ENCODE data around the gene RNPEP. TPM values are rescaled to one million over a fixed set of nuclear protein-coding genes. Genes with fewer than 3 reads are reported as not detected.

Gene RNPEP
- total and polyA plus RNA-seq, 2 of the 13 experiments (the other 11 are each of a cell fraction or from before 2014, with no cell fraction given) = 20.6 to 38.4 TPM

DNA sequence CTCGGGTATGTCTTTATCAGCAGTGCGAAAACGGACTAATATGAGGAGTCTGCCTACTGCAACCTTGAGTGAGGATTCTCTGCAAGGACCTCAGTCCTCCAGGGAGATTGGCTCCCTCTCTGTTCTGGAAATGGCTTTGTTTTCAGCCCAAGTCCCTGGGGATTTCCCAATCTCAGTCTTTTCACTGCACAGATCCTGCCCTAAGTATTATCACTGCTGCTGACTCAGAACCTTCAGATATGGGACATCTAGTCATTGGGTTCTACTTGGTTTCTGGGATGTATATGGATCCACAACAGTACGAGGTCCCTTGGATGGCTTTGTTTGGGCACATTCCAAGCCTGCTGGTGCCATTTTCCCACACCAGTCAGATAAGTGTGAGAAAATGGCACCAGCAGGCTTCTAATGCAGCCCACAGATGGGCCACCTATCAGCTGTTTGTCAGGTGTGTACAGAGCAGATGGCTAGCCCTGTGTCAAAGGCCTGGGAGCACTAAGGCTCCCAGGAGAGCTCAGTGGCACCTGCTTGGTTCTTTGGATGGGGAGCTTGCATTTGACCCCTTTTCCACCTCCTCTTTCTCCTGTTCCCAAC, 55.4 kb downstream of the RNPEP start:
- FAIRE-seq (no peak), ATAC-seq (no peak), DNase-seq (ENCODE audit: low spot score) (no peak)
- no peak overlapping the region for H3K4me2 ChIP-seq (ENCODE audit: low read depth, low read length)
- ChIA-PET POLR2A (interaction anchor here (1.6 kb wide), 1 partner anchor 27 kb away, joined by 7 read pairs; the partner anchor contains the start of gene ELF3), CTCF (ENCODE audit: low intra/inter-chr PET ratio, low total read pairs) (no interaction called here)
- H3K9ac ChIP-seq (ENCODE audit: insufficient read depth, low read depth, low read length) = no peak overlapping the region
- H3K9me3 ChIP-seq (ENCODE audit: low read length) = no peaks in the 10 kb centered on the region
- 68% methylated on average over 4 of the region's 4 CpGs for WGBS (ENCODE audit: low lambda C conversion rate)
- no peak overlapping the region for H3K4me3 ChIP-seq (replicated peaks in 1 of 3; ENCODE audit: insufficient read depth in 1 of 3, low read depth in 2 of 3, low read length in 3 of 3)
- peaks cover 66% of the 10 kb centered on the region for H3K4me1 ChIP-seq (ENCODE audit: insufficient read depth, low read length)
- H3K36me3 ChIP-seq (replicated peaks in 1 of 2; ENCODE audit: control insufficient read depth in 1 of 2, insufficient read depth in 2 of 2, low read length in 2 of 2) = no peaks in the 10 kb centered on the region
- no TSS peak for BruUV-seq (replicated peaks)
- H4K20me1 ChIP-seq (ENCODE audit: insufficient read depth, low read length) = no peaks in the 10 kb centered on the region
- H3K27me3 ChIP-seq (ENCODE audit: control insufficient read depth in 1 of 2, insufficient read depth in 2 of 2, low read length in 2 of 2) = no peaks in the 10 kb centered on the region
- no peaks in the 10 kb centered on the region for H3K79me2 ChIP-seq (ENCODE audit: insufficient read depth, low read length)
- H2AFZ ChIP-seq (ENCODE audit: low read length) = no peak overlapping the region
- no peak overlapping the region for H3K27ac ChIP-seq (ENCODE audit: extremely low read length, insufficient read depth, low read length)
- intact Hi-C loops (cut with micrococcal nuclease; ENCODE audit: unreplicated experiment) (no loop called here), in situ Hi-C loops (cut with HindIII; ENCODE audit: extremely low pct_ligation_motif_present, low pct_unique_long_range_greater_than_20kb) (no loop called here)
- no peak for TF ChIP-seq SMAD3 (CRISPR knock-in tag; IDR thresholded peaks at IDR 0.05)

DNA sequence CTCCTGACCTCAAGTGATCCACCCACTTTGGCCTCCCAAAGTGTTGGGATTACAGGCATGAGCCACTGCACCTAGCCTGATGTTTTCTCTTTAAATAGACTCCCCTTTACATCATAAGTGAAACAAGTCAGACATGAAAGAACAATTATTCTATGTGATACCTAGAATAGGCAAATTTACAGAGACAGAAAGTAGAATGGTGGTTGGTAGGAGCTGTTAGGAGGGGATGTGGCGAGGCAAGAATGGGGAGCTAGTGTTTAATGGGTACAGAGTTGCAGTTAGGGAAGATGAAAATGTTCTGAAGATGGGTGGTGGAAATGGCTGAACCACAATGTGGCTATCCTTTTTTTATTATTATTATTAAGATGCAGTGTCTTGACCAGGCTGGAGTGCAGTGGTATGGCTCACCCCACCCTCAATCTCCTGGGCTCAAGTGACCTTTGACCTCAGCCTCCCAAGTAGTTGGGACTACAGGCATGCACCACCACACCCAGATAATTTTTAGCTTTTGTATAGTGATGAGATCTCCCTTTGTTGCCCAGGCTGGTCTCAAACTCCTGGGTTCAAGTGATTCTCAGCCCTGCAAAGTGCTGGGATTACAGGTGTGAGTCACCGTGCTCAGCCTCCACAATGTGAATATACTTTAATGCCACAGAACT, 56.4 kb downstream of the RNPEP start:
- in situ Hi-C loops (cut with HindIII; ENCODE audit: extremely low pct_ligation_motif_present, low pct_unique_long_range_greater_than_20kb) = no loop called here
- 40% methylated on average over 2 of the region's 2 CpGs for WGBS (ENCODE audit: low lambda C conversion rate)
- TF ChIP-seq MXI1 (IDR thresholded peaks at IDR 0.05; ENCODE audit: borderline replicate concordance, low read depth, low read length) (no peak), ZNF567 (CRISPR knock-in tag; IDR thresholded peaks at IDR 0.05; ENCODE audit: borderline replicate concordance) (no peak), NR1H2 (CRISPR knock-in tag; IDR thresholded peaks at IDR 0.05; ENCODE audit: borderline replicate concordance, low read depth) (no peak), ZNF501 (CRISPR knock-in tag; IDR thresholded peaks at IDR 0.05) (no peak), FOXO1 (CRISPR knock-in tag; IDR thresholded peaks at IDR 0.05) (no peak), ZFP62 (CRISPR knock-in tag; IDR thresholded peaks at IDR 0.05) (no peak)
- TF ChIP-seq, protein P1, sequence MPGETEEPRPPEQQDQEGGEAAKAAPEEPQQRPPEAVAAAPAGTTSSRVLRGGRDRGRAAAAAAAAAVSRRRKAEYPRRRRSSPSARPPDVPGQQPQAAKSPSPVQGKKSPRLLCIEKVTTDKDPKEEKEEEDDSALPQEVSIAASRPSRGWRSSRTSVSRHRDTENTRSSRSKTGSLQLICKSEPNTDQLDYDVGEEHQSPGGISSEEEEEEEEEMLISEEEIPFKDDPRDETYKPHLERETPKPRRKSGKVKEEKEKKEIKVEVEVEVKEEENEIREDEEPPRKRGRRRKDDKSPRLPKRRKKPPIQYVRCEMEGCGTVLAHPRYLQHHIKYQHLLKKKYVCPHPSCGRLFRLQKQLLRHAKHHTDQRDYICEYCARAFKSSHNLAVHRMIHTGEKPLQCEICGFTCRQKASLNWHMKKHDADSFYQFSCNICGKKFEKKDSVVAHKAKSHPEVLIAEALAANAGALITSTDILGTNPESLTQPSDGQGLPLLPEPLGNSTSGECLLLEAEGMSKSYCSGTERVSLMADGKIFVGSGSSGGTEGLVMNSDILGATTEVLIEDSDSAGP (CRISPR knock-in tag; IDR thresholded peaks at IDR 0.05; ENCODE audit: borderline replicate concordance) = no peak
- TF ChIP-seq, protein P2, sequence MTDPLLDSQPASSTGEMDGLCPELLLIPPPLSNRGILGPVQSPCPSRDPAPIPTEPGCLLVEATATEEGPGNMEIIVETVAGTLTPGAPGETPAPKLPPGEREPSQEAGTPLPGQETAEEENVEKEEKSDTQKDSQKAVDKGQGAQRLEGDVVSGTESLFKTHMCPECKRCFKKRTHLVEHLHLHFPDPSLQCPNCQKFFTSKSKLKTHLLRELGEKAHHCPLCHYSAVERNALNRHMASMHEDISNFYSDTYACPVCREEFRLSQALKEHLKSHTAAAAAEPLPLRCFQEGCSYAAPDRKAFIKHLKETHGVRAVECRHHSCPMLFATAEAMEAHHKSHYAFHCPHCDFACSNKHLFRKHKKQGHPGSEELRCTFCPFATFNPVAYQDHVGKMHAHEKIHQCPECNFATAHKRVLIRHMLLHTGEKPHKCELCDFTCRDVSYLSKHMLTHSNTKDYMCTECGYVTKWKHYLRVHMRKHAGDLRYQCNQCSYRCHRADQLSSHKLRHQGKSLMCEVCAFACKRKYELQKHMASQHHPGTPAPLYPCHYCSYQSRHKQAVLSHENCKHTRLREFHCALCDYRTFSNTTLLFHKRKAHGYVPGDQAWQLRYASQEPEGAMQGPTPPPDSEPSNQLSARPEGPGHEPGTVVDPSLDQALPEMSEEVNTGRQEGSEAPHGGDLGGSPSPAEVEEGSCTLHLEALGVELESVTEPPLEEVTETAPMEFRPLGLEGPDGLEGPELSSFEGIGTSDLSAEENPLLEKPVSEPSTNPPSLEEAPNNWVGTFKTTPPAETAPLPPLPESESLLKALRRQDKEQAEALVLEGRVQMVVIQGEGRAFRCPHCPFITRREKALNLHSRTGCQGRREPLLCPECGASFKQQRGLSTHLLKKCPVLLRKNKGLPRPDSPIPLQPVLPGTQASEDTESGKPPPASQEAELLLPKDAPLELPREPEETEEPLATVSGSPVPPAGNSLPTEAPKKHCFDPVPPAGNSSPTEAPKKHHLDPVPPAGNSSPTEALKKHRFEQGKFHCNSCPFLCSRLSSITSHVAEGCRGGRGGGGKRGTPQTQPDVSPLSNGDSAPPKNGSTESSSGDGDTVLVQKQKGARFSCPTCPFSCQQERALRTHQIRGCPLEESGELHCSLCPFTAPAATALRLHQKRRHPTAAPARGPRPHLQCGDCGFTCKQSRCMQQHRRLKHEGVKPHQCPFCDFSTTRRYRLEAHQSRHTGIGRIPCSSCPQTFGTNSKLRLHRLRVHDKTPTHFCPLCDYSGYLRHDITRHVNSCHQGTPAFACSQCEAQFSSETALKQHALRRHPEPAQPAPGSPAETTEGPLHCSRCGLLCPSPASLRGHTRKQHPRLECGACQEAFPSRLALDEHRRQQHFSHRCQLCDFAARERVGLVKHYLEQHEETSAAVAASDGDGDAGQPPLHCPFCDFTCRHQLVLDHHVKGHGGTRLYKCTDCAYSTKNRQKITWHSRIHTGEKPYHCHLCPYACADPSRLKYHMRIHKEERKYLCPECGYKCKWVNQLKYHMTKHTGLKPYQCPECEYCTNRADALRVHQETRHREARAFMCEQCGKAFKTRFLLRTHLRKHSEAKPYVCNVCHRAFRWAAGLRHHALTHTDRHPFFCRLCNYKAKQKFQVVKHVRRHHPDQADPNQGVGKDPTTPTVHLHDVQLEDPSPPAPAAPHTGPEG (CRISPR knock-in tag; IDR thresholded peaks at IDR 0.05) = no peak

More for the DNA sequence above, 56.4 kb downstream of the RNPEP start:
- Histone ChIP-seq H3K4me2 (ENCODE audit: low read depth, low read length) (no peak overlapping the region), H3K9ac (ENCODE audit: insufficient read depth, low read depth, low read length) (no peak overlapping the region), H4K20me1 (ENCODE audit: insufficient read depth, low read length) (no peaks in the 10 kb centered on the region), H3K4me3 (replicated peaks in 1 of 3; ENCODE audit: insufficient read depth in 1 of 3, low read depth in 2 of 3, low read length in 3 of 3) (no peak overlapping the region), H3K36me3 (replicated peaks in 1 of 2; ENCODE audit: control insufficient read depth in 1 of 2, insufficient read depth in 2 of 2, low read length in 2 of 2) (no peaks in the 10 kb centered on the region), H3K27ac (ENCODE audit: extremely low read length, insufficient read depth, low read length) (no peak overlapping the region), H3K79me2 (ENCODE audit: insufficient read depth, low read length) (no peaks in the 10 kb centered on the region), H3K27me3 (ENCODE audit: control insufficient read depth in 1 of 2, insufficient read depth in 2 of 2, low read length in 2 of 2) (no peaks in the 10 kb centered on the region), H3K9me3 (ENCODE audit: low read length) (no peaks in the 10 kb centered on the region), H2AFZ (ENCODE audit: low read length) (no peak overlapping the region), H3K4me1 (ENCODE audit: insufficient read depth, low read length) (peaks cover 73% of the 10 kb centered on the region)
- no peak for ATAC-seq
- intact Hi-C loops (cut with micrococcal nuclease; ENCODE audit: unreplicated experiment) = no loop called here
- POLR2A ChIA-PET = interaction anchor here (0.6 to 1.6 kb wide), 3 partner anchors 29 to 47 kb away, joined by 3 to 7 read pairs (median 3); partner anchors contain the start of gene ELF3
- CTCF ChIA-PET (ENCODE audit: low intra/inter-chr PET ratio, low total read pairs) = no interaction called here
- no peak for FAIRE-seq
- no peak for DNase-seq (ENCODE audit: low spot score)
- no TSS peak for BruUV-seq (replicated peaks)

Data from HepG2 (cell line).